Jurkat, Clone E6-1 (cell line): Measurements from ENCODE around the gene C3orf20.

Experiments used
- DNase-seq: peaks from one replicate; pipeline ENCODE4 v3.0.0-alpha.2; 2011; ENCODE audit warnings: low read depth, low spot score
- H3K4me3 ChIP-seq: 2 replicates; pipeline ENCODE4 v1.5.1; 2011; ENCODE audit warnings: mild to moderate bottlenecking, low read length, control low read depth, moderate library complexity

C3orf20 gene

GRCh38 chr3:14787630-14788029, 112.7 kb downstream of the C3orf20 start:
- H3K4me3 ChIP-seq = no peak overlapping the region
- no peak for DNase-seq

DNA sequence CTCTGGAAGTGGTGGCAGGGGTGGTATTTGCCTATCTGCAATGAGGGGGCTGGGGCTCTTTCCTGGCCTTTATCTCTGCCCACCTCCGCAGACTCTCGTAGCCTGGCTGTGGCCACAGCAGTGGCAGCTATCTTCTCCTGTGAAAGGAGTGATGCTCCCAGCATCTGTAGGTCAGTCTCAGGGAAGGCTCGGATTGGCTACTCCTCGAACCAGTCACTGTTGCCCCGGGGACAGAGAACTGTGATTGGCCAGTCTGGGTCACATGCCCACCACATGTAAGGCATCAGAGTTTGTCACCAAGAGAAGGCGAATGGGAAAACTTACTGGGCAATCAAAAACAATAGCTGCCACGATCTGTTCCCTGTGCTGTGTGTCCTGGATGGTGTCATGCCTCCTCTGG, 113.7 kb downstream of the C3orf20 start:
- no peak for DNase-seq

GRCh38 chr3:14789221-14789620, 114.3 kb downstream of the C3orf20 start:
- DNase-seq = no peak
- no peak overlapping the region for H3K4me3 ChIP-seq

More for the DNA sequence above, 113.7 kb downstream of the C3orf20 start:
- H3K4me3 ChIP-seq = no peak overlapping the region

DNA sequence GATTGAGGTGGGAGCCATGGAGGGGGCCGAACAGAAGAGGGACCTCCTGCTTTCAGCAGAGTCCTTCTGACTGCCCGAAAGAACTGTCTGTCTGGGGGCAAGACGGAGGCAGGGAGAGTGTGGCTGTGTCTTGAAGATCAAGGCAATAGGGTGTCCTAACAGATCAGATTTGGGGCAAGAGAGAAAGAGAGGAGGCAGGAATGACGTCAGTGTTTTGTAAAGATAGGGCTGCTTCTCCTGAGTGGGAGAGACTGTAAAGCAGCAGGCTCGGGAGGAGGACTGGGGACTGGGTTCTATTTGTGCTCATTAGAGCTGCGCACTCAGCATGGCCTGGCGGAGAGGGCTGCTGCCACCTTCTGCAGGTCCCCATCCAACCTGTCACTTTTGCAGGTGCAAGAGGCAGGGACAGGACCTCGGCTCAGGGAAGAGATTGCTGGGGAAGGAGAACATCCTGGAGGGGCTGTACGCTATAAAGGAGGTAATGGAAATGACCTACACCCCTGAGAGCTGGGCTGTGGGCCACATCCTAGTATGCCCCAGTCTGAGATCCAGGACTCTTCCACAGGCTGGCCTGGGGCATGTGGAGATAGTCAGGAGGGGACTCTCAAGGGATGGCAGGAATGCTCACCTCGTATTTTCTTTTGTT, 114.8 kb downstream of the C3orf20 start:
- DNase-seq = no peak
- no peak overlapping the region for H3K4me3 ChIP-seq

GRCh38 chr3:14791343-14791945, 116.5 kb downstream of the C3orf20 start:
- peak; percentile 39 for DNase-seq
- no peak overlapping the region for H3K4me3 ChIP-seq

GRCh38 chr3:14792691-14793121, 117.8 kb downstream of the C3orf20 start:
- no peak for DNase-seq
- H3K4me3 ChIP-seq = no peak overlapping the region

DNA sequence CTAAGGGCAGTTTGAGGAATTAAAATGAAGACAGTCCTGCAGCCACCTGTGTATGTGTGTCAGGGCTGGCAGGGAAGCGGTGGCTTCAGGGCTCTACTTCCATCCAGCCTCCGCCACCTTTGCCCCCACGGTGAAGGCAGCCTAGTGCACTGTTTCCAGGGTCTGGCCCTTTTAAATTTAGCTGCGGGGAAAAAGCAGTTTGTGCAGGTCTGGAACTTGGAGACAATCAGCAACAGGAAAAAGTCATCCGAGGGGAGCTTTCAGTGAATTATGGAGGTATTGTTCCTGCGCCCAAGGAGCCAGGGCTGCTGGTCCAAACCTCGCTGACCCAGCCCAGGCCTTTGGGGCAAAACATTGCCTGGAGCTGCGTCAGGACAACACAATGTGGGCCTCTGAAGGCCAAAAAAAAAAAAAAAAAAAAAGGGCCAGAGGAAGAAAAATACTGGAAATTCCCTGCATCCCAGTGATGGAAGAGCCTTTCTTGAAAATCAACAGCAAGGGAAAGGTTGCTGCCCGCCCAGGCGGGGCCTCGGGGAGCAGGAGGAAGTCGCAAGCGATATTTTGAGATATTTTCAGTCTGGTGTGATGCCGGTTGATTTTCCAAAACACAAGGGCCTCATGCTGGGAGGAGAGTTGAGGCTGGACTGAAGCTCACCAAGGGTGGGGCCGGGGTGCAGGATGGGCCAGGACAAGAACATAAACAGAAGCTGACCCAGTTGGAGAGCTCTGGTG, 118.4 kb downstream of the C3orf20 start:
- DNase-seq = no peak
- H3K4me3 ChIP-seq = no peak overlapping the region

DNA sequence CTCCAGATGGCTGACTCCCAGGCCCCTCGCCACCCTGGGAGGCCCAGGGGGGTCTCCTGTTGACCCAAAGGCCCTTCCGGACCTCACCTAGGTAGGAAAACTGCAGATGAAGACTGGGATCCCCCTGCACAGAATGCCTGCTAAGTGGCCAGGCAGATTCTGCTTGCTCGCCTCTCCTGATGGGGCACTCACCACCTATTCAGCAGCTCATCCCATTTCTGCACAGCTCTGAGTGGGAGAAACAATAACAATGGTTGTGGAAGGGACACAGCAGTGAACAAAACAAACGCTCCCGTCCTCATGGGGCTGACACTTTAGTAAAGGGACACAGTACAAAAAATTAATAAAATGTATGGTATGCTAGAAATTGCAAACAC, 118.9 kb downstream of the C3orf20 start:
- no peak for DNase-seq
- no peak overlapping the region for H3K4me3 ChIP-seq

- no peak overlapping the region for H3K4me3 ChIP-seq
- DNase-seq = no peak
These were observed 119.5 kb downstream of the C3orf20 start for GRCh38 chr3:14794435-14794834.

DNA sequence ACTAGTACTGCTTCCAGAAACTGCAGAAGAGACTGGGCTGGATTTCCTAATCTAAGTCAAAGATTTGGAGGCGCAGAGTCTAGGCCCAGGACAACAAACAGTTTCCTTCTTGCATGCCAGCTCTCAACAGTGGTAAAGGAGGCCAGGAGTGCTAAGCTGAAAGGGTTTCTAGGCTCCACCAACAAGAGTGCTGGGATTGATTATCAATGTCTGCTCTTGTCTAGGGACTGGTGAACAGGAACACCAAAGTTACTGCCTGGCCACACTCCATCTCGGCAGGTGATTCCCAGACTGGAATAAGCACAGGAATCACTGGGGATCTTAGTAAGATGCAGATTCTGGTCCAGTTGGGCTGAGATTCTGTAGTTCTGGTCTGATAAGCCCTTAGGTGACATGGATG, 121.1 kb downstream of the C3orf20 start:
- DNase-seq = no peak
- no peak overlapping the region for H3K4me3 ChIP-seq

DNA sequence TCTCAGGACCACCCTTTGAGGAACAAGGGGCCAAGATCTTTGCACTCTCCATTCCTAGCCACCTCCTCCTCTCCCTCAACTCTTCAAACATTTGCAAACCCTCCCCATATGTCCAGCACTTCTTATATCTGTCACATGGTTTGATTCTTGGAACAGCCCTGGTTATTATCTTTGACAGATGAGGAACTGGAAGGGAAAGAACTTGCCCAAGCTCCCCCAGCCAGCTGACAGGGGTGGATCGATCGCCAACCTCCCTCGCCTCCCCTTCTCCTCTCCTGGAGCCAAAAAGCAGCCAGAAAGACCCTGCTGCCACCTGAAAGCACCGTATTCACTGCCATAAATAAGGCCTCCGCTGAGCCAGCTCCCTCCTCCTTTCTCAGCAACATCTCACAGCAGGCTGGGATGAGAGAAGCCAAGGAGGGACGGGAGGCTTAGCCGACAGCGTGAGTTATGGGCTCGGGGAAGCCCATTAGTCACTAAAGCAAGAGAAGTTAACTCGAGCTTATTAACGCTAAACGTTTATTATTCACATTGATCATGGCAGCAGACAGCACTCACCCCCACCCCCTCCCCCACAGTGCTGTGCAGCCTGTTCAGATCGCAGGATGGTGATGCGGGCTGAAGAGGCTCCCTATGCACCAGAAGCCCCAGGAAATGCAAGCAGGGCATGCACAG, 121.6 kb downstream of the C3orf20 start:
- no peak for DNase-seq

GRCh38 chr3:14797731-14798130, 122.8 kb downstream of the C3orf20 start:
- no peak for DNase-seq

More for the DNA sequence above, 121.6 kb downstream of the C3orf20 start:
- H3K4me3 ChIP-seq = no peak overlapping the region

GRCh38 chr3:14798231-14798630, 123.3 kb downstream of the C3orf20 start:
- no peak overlapping the region for H3K4me3 ChIP-seq
- DNase-seq = no peak

More at GRCh38 chr3:14797731-14798130, 122.8 kb downstream of the C3orf20 start:
- no peak overlapping the region for H3K4me3 ChIP-seq

DNA sequence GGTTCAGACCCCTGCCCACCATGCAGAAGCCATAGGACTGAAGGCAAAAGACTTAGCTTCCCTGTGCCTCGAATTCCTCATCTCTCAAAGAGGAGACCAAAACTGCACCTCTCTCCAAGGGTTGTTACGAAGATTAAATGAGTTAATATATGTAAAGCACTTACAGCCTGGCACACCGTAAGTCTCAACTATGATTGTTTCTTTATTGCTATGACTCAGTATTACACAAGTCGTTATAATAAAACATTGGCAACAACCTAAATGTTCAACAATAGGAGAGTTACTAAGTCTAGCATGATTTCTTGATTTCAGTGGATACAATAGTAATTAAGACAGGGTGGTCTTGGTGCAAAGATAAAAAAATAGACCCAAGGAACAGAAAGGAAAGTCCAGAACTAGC, 124.2 kb downstream of the C3orf20 start:
- H3K4me3 ChIP-seq = no peak overlapping the region
- no peak for DNase-seq

GRCh38 chr3:14801031-14801430, 126.1 kb downstream of the C3orf20 start:
- no peak overlapping the region for H3K4me3 ChIP-seq
- DNase-seq = no peak

DNA sequence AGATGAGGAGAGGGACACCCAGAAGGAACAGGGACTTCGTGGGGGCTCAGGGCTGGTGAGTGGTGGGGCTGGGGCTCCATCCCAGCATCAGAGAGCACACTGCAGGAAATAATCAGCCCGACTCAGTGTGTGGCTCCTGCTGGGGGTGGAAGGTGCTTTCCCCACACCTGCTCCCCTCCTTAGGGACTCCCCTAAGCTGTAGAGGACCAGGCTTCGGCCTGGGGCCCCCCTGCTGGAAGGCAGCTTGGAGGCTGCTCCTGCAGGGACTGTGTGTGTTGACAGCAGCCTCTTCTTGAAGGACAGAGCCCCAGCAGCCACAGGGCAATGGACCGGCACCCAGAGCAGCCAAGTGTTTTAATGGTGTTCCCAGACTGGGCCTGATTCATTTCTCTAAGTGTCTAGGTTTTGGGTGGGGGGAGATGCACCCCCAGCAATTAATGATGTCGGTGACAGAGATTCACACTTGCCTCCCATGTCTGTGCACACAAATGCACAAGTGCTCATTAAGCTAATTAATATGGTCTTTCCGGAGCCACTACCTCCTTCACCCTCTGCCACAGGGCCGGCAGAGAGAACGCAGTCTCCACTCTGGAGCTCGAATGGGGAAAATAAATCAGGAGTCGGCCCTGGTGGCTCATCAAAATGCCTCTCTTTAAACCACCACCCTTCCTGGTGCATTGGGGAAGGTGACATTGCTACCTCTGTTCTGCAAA, 126.9 kb downstream of the C3orf20 start:
- no peak for DNase-seq
- no peak overlapping the region for H3K4me3 ChIP-seq

- H3K4me3 ChIP-seq = no peak overlapping the region
- DNase-seq = no peak
These were observed 127.4 kb downstream of the C3orf20 start for GRCh38 chr3:14802381-14802731.

- H3K4me3 ChIP-seq = no peak overlapping the region
These were observed 128.4 kb downstream of the C3orf20 start for GRCh38 chr3:14803101-14803980.

More at GRCh38 chr3:14803101-14803980, 128.4 kb downstream of the C3orf20 start:
- no peak for DNase-seq
